H1 (cell line): Measurements from ENCODE around the gene JAG2. TPM values are rescaled to one million over a fixed set of nuclear protein-coding genes. Genes with fewer than 3 reads are reported as not detected.

Experiments
- JUND ChIP-seq: IDR thresholded peaks from 2 replicates; pipeline ENCODE4 v1.6.1; 2011; ENCODE audit warnings: mild to moderate bottlenecking, improper control_type of control experiment, low read length
- POU5F1 ChIP-seq: IDR thresholded peaks from 2 replicates; pipeline ENCODE4 v1.6.1; 2011; ENCODE audit warnings: low read depth, mild to moderate bottlenecking, low read length, moderate library complexity
- RXRA ChIP-seq: IDR thresholded peaks from 2 replicates; pipeline ENCODE4 v1.6.1; 2011; ENCODE audit warnings: low read depth, mild to moderate bottlenecking, low read length, moderate library complexity; ENCODE audit not compliant: insufficient read depth
- SP4 ChIP-seq: IDR thresholded peaks from 2 replicates; pipeline ENCODE4 v1.6.1; 2012; ENCODE audit warnings: low read length, inconsistent platforms
- YY1 ChIP-seq: IDR thresholded peaks from 2 replicates; pipeline ENCODE4 v1.6.1; 2011; ENCODE audit warnings: low read depth, mild to moderate bottlenecking, low read length
- polyA plus RNA-seq, 7 experiments: library from polyadenylated mRNA; depleted of rRNA in 3 of 7; stranded (reverse) in 5 of 7; unstranded in 2 of 7; fragments of >200 nt in 5 of 7; fragments of 200-250 nt in 2 of 7; gene quantifications; 1 replicate in 5 of 7; 2 replicates in 1 of 7; 4 replicates in 1 of 7; pipeline versions ENCODE4 v1.2.1 to v1.2.3, GENCODE V29; 2011 to 2013; ENCODE audit warnings: missing spikeins in 2 of 7, mixed read lengths in 2 of 7
- total RNA-seq: library from RNA; stranded (reverse); fragmentation: NEBNext Ultra II Directional; extraction: Animal tissue kit (Norgen Biotek cat#: 25700); gene quantifications from 2 replicates; pipeline ENCODE4 v1.2.1, GENCODE V29; 2021
- TF ChIP-seq, protein P1 (sequence below): fragments of 300-600 bp; sonication (generic); IDR thresholded peaks from 2 replicates; pipeline ENCODE4 v1.7.1; 2012; ENCODE audit warnings: low read length, moderate library complexity, mild to moderate bottlenecking, inconsistent platforms; ENCODE audit not compliant: insufficient replicate concordance

Gene JAG2
- total and polyA plus RNA-seq, 2 of the 8 experiments (the other 6 are each of a cell fraction or from before 2014, with no cell fraction given) = 2.8 to 6.2 TPM

GRCh38 chr14:105178868-105179140, 10.2 kb upstream of the JAG2 start (continued):
- TF ChIP-seq, protein P1, sequence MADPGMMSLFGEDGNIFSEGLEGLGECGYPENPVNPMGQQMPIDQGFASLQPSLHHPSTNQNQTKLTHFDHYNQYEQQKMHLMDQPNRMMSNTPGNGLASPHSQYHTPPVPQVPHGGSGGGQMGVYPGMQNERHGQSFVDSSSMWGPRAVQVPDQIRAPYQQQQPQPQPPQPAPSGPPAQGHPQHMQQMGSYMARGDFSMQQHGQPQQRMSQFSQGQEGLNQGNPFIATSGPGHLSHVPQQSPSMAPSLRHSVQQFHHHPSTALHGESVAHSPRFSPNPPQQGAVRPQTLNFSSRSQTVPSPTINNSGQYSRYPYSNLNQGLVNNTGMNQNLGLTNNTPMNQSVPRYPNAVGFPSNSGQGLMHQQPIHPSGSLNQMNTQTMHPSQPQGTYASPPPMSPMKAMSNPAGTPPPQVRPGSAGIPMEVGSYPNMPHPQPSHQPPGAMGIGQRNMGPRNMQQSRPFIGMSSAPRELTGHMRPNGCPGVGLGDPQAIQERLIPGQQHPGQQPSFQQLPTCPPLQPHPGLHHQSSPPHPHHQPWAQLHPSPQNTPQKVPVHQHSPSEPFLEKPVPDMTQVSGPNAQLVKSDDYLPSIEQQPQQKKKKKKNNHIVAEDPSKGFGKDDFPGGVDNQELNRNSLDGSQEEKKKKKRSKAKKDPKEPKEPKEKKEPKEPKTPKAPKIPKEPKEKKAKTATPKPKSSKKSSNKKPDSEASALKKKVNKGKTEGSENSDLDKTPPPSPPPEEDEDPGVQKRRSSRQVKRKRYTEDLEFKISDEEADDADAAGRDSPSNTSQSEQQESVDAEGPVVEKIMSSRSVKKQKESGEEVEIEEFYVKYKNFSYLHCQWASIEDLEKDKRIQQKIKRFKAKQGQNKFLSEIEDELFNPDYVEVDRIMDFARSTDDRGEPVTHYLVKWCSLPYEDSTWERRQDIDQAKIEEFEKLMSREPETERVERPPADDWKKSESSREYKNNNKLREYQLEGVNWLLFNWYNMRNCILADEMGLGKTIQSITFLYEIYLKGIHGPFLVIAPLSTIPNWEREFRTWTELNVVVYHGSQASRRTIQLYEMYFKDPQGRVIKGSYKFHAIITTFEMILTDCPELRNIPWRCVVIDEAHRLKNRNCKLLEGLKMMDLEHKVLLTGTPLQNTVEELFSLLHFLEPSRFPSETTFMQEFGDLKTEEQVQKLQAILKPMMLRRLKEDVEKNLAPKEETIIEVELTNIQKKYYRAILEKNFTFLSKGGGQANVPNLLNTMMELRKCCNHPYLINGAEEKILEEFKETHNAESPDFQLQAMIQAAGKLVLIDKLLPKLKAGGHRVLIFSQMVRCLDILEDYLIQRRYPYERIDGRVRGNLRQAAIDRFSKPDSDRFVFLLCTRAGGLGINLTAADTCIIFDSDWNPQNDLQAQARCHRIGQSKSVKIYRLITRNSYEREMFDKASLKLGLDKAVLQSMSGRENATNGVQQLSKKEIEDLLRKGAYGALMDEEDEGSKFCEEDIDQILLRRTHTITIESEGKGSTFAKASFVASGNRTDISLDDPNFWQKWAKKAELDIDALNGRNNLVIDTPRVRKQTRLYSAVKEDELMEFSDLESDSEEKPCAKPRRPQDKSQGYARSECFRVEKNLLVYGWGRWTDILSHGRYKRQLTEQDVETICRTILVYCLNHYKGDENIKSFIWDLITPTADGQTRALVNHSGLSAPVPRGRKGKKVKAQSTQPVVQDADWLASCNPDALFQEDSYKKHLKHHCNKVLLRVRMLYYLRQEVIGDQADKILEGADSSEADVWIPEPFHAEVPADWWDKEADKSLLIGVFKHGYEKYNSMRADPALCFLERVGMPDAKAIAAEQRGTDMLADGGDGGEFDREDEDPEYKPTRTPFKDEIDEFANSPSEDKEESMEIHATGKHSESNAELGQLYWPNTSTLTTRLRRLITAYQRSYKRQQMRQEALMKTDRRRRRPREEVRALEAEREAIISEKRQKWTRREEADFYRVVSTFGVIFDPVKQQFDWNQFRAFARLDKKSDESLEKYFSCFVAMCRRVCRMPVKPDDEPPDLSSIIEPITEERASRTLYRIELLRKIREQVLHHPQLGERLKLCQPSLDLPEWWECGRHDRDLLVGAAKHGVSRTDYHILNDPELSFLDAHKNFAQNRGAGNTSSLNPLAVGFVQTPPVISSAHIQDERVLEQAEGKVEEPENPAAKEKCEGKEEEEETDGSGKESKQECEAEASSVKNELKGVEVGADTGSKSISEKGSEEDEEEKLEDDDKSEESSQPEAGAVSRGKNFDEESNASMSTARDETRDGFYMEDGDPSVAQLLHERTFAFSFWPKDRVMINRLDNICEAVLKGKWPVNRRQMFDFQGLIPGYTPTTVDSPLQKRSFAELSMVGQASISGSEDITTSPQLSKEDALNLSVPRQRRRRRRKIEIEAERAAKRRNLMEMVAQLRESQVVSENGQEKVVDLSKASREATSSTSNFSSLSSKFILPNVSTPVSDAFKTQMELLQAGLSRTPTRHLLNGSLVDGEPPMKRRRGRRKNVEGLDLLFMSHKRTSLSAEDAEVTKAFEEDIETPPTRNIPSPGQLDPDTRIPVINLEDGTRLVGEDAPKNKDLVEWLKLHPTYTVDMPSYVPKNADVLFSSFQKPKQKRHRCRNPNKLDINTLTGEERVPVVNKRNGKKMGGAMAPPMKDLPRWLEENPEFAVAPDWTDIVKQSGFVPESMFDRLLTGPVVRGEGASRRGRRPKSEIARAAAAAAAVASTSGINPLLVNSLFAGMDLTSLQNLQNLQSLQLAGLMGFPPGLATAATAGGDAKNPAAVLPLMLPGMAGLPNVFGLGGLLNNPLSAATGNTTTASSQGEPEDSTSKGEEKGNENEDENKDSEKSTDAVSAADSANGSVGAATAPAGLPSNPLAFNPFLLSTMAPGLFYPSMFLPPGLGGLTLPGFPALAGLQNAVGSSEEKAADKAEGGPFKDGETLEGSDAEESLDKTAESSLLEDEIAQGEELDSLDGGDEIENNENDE = no peak
- TF ChIP-seq RXRA (no peak), POU5F1 (no peak), SP4 (no peak), JUND (no peak), YY1 (no peak)
